ENCODE measurements around the gene TIAM2.
"Not testable (repeated sequence)": the region's sequence is repeated elsewhere in the genome, so short reads cannot be mapped to it uniquely, and the experiment has no call there.

The TIAM2 gene

GRCh38 chr6:155222506-155222905 is 227.4 kb downstream of the TIAM2 start:
- DNase-seq (ENCODE audit: low read depth in 1 of 2, low spot score in 1 of 2), result no peak

- peak in 1 of 2 donors; percentile 13 for DNase-seq (ENCODE audit: low read depth in 1 of 2, low spot score in 1 of 2)
Measured at GRCh38 chr6:155223646-155224451, 228.7 kb downstream of the TIAM2 start.

DNA sequence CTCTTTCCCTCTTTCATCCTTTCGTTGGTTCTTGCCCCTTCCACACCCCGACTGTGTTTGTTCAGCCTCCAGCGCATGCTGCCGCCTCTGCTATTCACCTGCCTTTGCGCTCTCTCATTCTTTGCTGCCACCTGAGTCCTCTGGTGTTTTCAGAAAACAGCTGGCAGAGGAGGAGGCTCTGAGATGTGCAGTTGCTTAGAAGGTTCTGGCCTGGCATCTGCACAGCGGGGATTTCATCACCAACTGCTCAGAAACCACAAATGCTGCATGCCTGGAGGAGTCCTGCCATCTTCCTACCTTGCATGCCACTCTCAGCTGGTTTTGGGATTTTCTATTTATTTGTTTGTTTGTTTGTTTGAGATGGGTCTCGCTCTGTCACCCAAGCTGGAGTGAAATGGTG is 229.5 kb downstream of the TIAM2 start:
- no peak for DNase-seq (ENCODE audit: low read depth in 1 of 2, low spot score in 1 of 2)

DNA sequence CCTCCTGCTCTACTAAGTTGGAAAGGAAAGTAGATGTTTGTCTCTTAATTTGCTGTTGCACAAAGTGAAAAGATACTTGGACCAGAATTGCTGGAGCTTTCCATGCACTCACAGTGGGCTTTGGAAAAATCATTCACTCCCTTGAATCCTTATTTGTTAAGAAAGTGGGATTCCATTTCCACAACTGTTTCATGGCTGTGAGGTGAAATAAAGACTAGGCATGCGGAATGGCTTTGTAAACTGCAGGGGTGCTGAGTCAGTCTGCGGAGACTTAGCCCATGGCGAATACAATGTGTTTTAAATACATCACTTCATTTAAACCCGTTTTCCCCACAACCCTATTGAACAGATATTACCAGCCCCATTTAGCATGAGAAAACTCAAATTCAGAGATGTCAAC is 231.9 kb downstream of the TIAM2 start:
- DNase-seq (ENCODE audit: low read depth in 1 of 2, low spot score in 1 of 2), result no peak

DNA sequence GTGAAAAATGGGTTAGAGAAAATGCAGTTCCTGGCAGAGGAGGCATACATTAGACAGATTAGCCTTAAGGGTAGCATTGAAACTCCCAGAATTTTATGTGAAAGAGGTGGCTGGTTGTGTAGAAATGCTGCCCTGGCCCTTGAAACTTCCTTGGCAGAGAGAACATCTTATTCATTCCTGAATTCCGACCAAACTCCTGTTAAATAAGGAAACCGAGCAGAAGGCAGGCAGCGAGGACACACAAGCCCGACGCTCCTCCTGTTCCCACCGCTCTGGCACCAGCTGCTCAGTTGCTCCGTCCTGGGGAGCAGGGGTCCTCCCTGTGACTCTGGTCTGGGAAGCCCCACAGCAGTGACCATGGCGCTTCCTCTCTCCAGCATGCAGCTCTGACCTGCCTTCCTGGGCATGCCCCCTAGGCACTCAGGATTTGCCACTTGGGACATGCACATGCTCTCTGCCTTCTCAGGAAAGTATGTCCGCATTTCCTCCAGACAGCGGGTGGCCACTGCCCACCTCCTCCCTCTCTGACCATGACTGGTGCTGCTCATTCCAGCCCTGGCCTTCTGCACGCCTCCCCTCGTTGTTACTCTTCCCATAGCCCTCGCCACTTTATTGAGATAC is 233.5 kb downstream of the TIAM2 start:
- no peak for DNase-seq (ENCODE audit: low read depth in 1 of 2, low spot score in 1 of 2)

DNA sequence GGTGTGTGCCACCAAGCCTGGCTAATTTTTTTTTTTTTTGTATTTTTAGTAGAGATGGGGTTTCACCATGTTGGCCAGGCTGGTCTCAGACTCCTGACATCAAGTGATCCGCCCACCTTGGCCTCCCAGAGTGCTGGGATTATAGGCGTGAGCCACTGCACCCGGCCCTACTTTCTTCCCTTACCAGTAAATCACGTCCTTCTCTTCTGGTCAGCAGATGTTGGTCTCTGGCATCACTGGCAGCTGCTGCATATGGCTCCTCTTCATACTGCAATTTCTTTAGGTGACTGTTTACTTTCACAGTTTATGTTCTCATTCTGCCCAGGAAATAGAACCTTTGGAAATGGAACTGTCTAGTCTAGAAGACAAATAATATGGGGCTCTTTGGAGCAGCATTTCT is 235.9 kb downstream of the TIAM2 start:
- not testable (repeated sequence) for DNase-seq (ENCODE audit: low read depth in 1 of 2, low spot score in 1 of 2)

GRCh38 chr6:155232848-155233247 is 237.7 kb downstream of the TIAM2 start:
- no peak for DNase-seq (ENCODE audit: low read depth in 1 of 2, low spot score in 1 of 2)

GRCh38 chr6:155234167-155234566 is 239.1 kb downstream of the TIAM2 start:
- DNase-seq (ENCODE audit: low read depth in 1 of 2, low spot score in 1 of 2), result no peak

DNA sequence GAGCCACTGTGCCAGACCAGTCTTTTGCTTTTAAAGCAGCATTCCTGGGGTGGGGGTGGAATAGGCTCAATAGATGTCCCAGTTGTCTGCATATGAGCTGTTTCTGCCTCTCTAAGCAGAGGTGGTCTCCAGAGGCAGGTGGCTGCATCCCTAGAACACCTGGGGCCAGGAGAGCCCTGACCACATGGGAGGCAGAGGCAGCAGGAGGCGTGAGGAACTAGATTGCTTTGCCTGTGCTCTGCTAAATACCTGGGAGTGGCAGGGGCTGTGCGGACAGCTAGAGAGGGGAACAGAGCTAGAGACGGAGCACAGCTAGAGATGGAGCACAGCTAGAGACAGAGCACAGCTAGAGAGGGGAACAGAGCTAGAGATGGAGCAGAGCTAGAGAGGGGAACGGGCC is 239.6 kb downstream of the TIAM2 start:
- DNase-seq (ENCODE audit: low read depth in 1 of 2, low spot score in 1 of 2), result no peak

DNA sequence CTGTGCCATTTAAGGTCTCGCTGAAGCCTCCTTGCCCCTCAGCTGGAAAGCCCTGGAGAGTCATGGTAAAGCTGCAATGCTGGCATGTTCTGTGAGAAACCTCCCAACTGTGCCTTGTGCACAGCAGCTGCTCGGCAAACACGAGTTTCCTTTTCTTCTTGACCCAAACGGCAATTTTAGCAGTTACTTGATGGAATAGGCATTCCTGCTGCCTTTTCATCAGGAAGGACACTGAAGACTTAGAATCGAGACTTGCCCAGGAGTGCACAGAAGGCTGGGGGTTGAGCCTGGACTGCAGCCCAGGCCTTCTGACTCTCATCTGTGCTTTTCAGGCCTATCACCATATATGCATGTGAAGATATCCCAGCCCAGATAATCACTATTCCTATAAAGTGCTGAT is 240.0 kb downstream of the TIAM2 start:
- no peak for DNase-seq (ENCODE audit: low read depth in 1 of 2, low spot score in 1 of 2)

DNA sequence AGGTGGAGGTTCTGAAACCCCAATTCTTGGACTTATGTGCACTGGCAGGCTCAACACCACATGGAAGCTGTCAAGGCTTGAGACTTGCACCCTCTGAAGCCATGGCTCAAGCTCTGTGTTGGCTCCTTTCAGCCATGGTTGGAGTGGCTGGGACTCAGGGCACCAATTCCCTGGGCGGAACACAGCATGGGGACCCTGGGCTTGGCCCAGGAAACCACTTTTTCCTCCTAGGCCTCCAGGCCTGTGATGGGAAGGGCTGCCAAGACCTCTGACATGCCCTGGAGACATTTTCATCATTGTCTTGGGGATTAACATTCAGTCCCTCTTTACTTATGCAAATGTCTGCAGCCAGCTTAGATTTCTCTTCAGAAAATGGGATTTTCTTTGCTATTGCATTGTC is 242.5 kb downstream of the TIAM2 start:
- DNase-seq (ENCODE audit: low read depth in 1 of 2, low spot score in 1 of 2), result no peak

DNA sequence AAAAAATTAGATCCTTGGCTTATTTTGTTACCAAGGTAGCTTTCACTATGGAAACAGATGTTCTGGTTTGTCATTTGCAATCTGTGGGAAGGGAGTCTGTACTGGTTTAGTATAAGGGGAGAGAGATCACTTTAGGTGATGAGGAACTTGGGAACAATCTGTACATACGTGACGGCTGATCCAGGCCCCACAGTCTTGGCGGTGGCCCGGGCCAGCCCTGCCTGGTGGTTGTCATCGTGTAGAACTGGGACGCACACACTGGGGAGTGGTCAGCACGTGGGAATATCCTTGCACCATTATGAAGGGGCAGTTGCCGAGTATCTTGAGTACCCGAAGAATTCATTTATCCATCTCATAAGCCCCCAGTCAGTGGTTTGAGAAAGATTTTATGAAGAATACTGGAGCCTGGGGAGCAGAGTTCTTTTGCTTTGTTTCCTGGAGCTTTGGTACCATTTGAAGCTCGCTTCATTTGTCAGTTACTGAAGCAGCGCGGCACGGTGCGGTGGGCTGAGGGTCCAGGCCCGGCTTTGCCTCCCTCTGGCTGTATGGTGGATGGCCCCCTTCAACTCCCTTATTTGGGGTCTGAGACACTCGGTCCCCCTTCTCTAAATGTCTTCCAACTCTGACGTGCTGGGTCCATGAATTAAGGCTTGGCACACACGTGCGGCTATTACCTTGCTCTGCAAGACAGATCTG is 245.9 kb downstream of the TIAM2 start:
- no peak for DNase-seq (ENCODE audit: low read depth in 1 of 2, low spot score in 1 of 2)

DNA sequence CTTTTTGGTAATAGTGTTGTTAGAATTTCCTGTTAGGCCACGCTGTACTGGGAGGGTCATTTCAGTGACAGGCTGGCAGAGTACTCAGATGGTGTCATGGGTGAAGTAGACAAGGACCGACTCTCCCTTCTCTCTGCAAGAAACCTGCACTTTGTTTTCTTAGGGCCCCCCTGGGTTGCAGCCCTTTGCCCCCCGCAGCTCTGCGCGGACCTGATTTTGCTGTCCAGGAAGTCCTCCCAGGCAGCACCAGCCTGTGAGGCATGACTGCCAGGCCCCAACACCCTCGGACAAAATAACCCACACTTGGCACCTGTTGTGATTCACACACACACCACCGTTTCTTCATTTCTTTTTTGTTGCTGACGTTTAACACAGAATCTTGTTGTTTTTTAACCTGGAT is 246.9 kb downstream of the TIAM2 start:
- no peak for DNase-seq (ENCODE audit: low read depth in 1 of 2, low spot score in 1 of 2)

DNA sequence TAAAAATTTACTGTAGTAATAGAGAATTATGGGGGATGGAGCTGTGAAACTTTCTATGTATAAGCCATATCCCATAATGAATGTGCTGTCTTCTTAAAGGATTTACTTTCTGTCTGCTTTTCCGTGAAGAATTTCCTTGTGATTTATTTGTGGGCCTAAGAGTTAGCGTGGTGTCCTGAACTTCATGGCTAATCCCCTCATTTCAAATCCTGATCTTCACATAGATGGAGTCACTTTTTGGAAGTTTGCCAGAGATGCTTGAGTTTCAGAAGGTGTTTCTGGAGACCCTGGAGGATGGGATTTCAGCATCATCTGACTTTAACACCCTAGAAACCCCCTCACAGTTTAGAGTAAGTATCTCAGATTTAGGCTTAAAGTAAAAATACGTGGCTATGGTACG is 249.3 kb downstream of the TIAM2 start:
- DNase-seq (ENCODE audit: low read depth in 1 of 2, low spot score in 1 of 2), result no peak

GRCh38 chr6:155245193-155245592 is 250.1 kb downstream of the TIAM2 start:
- no peak for DNase-seq (ENCODE audit: low read depth in 1 of 2, low spot score in 1 of 2)

- no peak for DNase-seq (ENCODE audit: low read depth in 1 of 2, low spot score in 1 of 2)
Measured at GRCh38 chr6:155245831-155246230, 250.7 kb downstream of the TIAM2 start.

DNA sequence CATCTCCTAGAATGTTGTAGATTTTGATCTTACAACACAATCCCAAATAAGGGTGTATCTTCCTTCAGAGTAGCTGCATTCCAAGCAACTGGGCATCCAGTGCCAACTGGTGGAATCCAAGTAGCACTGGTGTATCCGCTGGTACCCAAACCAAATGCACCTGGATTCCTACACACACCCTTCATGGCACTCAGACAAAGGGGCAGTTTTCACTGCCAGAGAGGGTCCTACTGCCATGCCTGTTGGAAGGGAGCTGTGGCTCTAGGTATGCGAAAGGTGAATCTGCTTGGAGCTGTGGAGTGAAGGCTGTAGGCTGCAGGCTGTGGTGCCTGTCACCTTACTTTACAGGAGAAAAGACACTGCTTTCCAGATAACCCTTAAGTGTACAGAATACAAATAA is 251.7 kb downstream of the TIAM2 start:
- no peak for DNase-seq (ENCODE audit: low read depth in 1 of 2, low spot score in 1 of 2)

DNA sequence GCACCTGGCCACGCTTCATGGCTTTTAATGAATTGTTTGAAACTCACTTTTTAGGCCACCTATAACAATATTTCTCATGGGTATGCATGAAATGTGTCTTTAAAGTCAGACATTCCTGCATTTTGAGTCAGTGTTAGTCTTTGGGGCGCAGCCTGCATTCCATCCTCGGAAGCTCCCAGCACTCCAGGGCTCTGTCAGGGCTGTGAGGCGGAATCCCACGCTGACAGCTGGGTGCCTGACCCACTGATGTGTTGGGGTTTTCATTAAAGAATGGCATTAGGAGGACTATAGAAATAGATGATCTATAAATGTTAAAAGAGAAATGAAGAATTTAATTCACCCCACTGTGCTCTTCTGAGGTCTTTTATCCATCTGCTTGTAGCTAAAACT is 252.5 kb downstream of the TIAM2 start:
- DNase-seq (ENCODE audit: low read depth in 1 of 2, low spot score in 1 of 2), result no peak

- no peak for DNase-seq (ENCODE audit: low read depth in 1 of 2, low spot score in 1 of 2)
Measured at GRCh38 chr6:155248008-155249001, 253.2 kb downstream of the TIAM2 start.

- no peak for DNase-seq (ENCODE audit: low read depth in 1 of 2, low spot score in 1 of 2)
Measured at GRCh38 chr6:155250701-155251381, 255.7 kb downstream of the TIAM2 start.

DNA sequence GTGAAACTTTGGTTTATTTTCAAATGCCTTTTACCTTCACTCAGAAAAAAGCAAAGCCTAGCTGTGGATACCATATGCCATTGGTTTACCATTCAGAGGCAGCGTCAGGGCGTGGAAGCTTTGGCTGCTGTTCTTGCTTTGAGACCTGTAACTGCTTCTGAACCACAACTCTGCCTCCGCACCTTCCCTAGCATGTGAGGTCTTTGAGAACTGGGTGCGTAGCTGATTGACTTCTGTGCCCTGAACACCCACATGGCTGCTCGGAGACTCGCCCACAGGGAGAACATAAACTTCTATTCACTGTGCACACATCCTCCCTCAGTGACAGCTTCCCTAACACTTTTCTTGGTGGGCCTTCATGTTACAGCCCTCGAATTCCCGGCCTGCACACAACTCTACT is 257.5 kb downstream of the TIAM2 start:
- no peak for DNase-seq (ENCODE audit: low read depth in 1 of 2, low spot score in 1 of 2)

All from activated T-helper 1 cell treated with anti-CD3 and anti-CD28 coated beads, Interleukin-2, amount 50 U/mL, for 16 hours (primary cell).